K562 (cell line): Measurements from ENCODE around the gene CELF4. TPM values are rescaled to one million over a fixed set of nuclear protein-coding genes. Genes with fewer than 3 reads are reported as not detected.

Experiments
- AFF4 ChIP-seq: sonication (generic); formaldehyde crosslinking; IDR thresholded peaks from 2 replicates; pipeline ENCODE4 v1.8.0; 2023; ENCODE audit warnings: mild to moderate bottlenecking, missing genetic modification reagents
- MED1 ChIP-seq: sonication (generic); formaldehyde crosslinking; IDR thresholded peaks from 2 replicates; pipeline ENCODE4 v1.8.1; 2023; ENCODE audit warnings: missing genetic modification reagents, borderline replicate concordance
- MGA ChIP-seq: fragments of 450-650 bp; IDR thresholded peaks from 2 replicates; pipeline ENCODE4 v1.6.1; 2016; ENCODE audit warnings: mild to moderate bottlenecking, moderate library complexity
- RAD21 ChIP-seq, 2 experiments: fragments of 250-450 bp in 1 of 2; fragments of 450-650 bp in 1 of 2; sonication (Bioruptor Pico) in 1 of 2; formaldehyde crosslinking in 1 of 2; IDR thresholded peaks in 1 of 2; conservative IDR thresholded peaks in 1 of 2; 2 replicates each; pipeline versions ENCODE4 v1.4.0 to v1.8.0; 2020 to 2022; ENCODE audit warnings: mild to moderate bottlenecking in 2 of 2, moderate library complexity in 1 of 2
- RBFOX2 ChIP-seq: fragments of 200-400 bp; formaldehyde crosslinking; IDR thresholded peaks from 2 replicates; pipeline ENCODE4 v1.6.1; 2017; ENCODE audit warnings: low read depth, mild to moderate bottlenecking, low read length, moderate library complexity
- SNIP1 ChIP-seq: fragments of 450-650 bp; IDR thresholded peaks from 2 replicates; pipeline ENCODE4 v1.7.1; 2017; ENCODE audit warnings: low read depth, mild to moderate bottlenecking
- THRA ChIP-seq: fragments of 450-650 bp; IDR thresholded peaks from 2 replicates; pipeline ENCODE4 v1.6.1; 2017; ENCODE audit warnings: mild to moderate bottlenecking, moderate library complexity
- ZZZ3 ChIP-seq: fragments of 450-650 bp; IDR thresholded peaks from 2 replicates; pipeline ENCODE4 v1.6.1; 2016; ENCODE audit warnings: antibody characterized with exemption, mild to moderate bottlenecking, moderate library complexity
- polyA plus RNA-seq, 8 experiments: library from polyadenylated mRNA; depleted of rRNA in 4 of 8; stranded (reverse) in 5 of 8; unstranded in 3 of 8; fragments of >200 nt; fragmentation: Nextera tagmentation in 2 of 8; fragmentation: Illumina TruSeq in 1 of 8; extraction: Ambion mirVana in 2 of 8; extraction: Trizol in 1 of 8; gene quantifications; 2 replicates each; pipeline versions ENCODE4 v1.2.1 to v1.2.3, GENCODE V29; 2011 to 2014; ENCODE audit warnings: inconsistent platforms in 1 of 8, missing spikeins in 1 of 8
- total RNA-seq, 7 experiments: library from RNA; depleted of rRNA in 6 of 7; stranded (reverse); fragments of >200 nt in 6 of 7; fragmentation: Illumina TruSeq in 2 of 7; extraction: Trizol in 2 of 7; gene quantifications; 2 replicates each; pipeline versions ENCODE4 v1.2.1 to v1.2.3, GENCODE V29; 2011 to 2021; ENCODE audit warnings: low replicate concordance in 1 of 7

Gene CELF4
- total and polyA plus RNA-seq, 9 of the 15 experiments (the other 6 are each of a cell fraction or from before 2014, with no cell fraction given): 0.04 to 0.24 (median 0.07) TPM; not detected in 3

GRCh38 chr18:37299471-37300304, 265.9 kb downstream of the CELF4 start (continued):
- TF ChIP-seq AFF4 (no peak), THRA (no peak), MED1 (CRISPR knock-in tag) (no peak), ZZZ3 (no peak), MGA (no peak), RAD21 (CRISPR knock-in tag; conservative IDR thresholded peaks at IDR 0.05 in 1 of 2, IDR thresholded peaks at IDR 0.05 in 1 of 2) (no peak), RBFOX2 (no peak), SNIP1 (no peak)
